ENCODE data around the gene BTD. TPM values are rescaled to one million over a fixed set of nuclear protein-coding genes. Genes with fewer than 3 reads are reported as not detected.
"Not testable (repeated sequence)": the region's sequence is repeated elsewhere in the genome, so short reads cannot be mapped to it uniquely, and the experiment has no call there.

Gene BTD
- total RNA-seq, 1 experiment from 2014 or later = 15.6 TPM

- CTCF ChIA-PET = no interaction called here
Observed at GRCh38 chr3:15595955-15596354, 5.6 kb upstream of the BTD start.

GRCh38 chr3:15601046-15601398 lies 523 bp upstream of the BTD start:
- Histone ChIP-seq H3F3A (ENCODE audit: insufficient read depth, low read depth) (peaks cover 6% of the 10 kb centered on the region; the same call in 1 of the 2 replicates), H3K9me3 (ENCODE audit: insufficient read depth, low read depth) (no peaks in the 10 kb centered on the region), H3K27me3 (ENCODE audit: insufficient read depth, low read depth) (no peaks in the 10 kb centered on the region), H3K27ac (0 out of 2 replicates have a peak overlapping the region, but pooled peaks have one; percentile 4), H3K36me3 (ENCODE audit: low read depth) (peaks cover 16% of the 10 kb centered on the region), H4K20me1 (ENCODE audit: insufficient read depth) (no peaks in the 10 kb centered on the region), H3K4me1 (replicated peaks; ENCODE audit: insufficient read depth) (peaks cover 18% of the 10 kb centered on the region), H2AFZ (peak overlapping the region; percentile 90), H3K4me3 (peak overlapping the region; percentile 79), H3K79me2 (ENCODE audit: low read depth) (peaks cover 24% of the 10 kb centered on the region), H3K9me2 (ENCODE audit: insufficient read depth) (no peaks in the 10 kb centered on the region), H3K4me2 (peak overlapping the region; percentile 88)
- no TSS peak for BruUV-seq (replicated peaks)
- ChIA-PET CTCF (interaction anchor here (1.0 kb wide), 1 partner anchor 482 kb away, joined by 4 read pairs; no protein-coding TSS in a partner anchor), POLR2A (ENCODE audit: unreplicated experiment) (no interaction called here)
- DNase-seq = no peak
- intact Hi-C loops (cut with micrococcal nuclease; ENCODE audit: unreplicated experiment) = loop anchor here (2.0 to 10.0 kb wide), 4 partner anchors 36 to 644 kb away; partner anchors contain the start of gene ANKRD28
- TF ChIP-seq EZH2 (IDR thresholded peaks at IDR 0.05; ENCODE audit: low read depth) (no peak), CTCF (conservative IDR thresholded peaks at IDR 0.05) (no peak)

More at GRCh38 chr3:15595955-15596354, 5.6 kb upstream of the BTD start:
- Histone ChIP-seq H3K9me3 (ENCODE audit: insufficient read depth, low read depth) (no peaks in the 10 kb centered on the region), H3K27ac (no peak overlapping the region), H4K20me1 (ENCODE audit: insufficient read depth) (no peaks in the 10 kb centered on the region), H2AFZ (no peak overlapping the region), H3K4me1 (replicated peaks; ENCODE audit: insufficient read depth) (peaks cover 9% of the 10 kb centered on the region), H3K4me3 (no peak overlapping the region), H3K27me3 (ENCODE audit: insufficient read depth, low read depth) (no peaks in the 10 kb centered on the region), H3F3A (ENCODE audit: insufficient read depth, low read depth) (peaks cover 12% of the 10 kb centered on the region), H3K79me2 (ENCODE audit: low read depth) (peaks cover 10% of the 10 kb centered on the region), H3K4me2 (no peak overlapping the region), H3K9me2 (ENCODE audit: insufficient read depth) (no peaks in the 10 kb centered on the region), H3K36me3 (ENCODE audit: low read depth) (peaks cover 16% of the 10 kb centered on the region)
- DNase-seq = no peak
- no peak for TF ChIP-seq EZH2 (IDR thresholded peaks at IDR 0.05; ENCODE audit: low read depth)
- no peak for TF ChIP-seq CTCF (conservative IDR thresholded peaks at IDR 0.05)
- intact Hi-C loops (cut with micrococcal nuclease; ENCODE audit: unreplicated experiment) = no loop called here
- POLR2A ChIA-PET (ENCODE audit: unreplicated experiment) = no interaction called here
- no TSS peak for BruUV-seq (replicated peaks)

DNA sequence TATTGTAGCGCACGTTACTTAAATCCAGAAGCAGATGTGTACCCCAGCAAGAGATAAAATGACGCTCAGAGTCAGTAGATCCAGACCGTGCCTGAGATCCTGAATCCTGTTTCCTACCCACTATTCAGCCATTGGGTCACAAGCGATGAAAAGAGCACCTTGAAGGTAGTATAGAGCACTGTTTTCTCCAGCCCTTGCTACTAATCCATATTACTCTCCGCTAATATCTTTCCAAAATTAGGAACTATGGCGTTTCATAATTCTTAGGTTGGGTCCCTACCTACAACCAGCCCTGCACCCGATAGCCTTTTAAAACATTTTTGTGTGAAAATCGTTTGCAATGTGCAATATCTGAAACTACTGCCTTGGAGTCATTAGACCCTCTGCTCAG lies 596 bp downstream of the BTD start:
- H3K9me3 ChIP-seq (ENCODE audit: insufficient read depth, low read depth) = no peaks in the 10 kb centered on the region
- no peak for TF ChIP-seq EZH2 (IDR thresholded peaks at IDR 0.05; ENCODE audit: low read depth)
- TF ChIP-seq CTCF (conservative IDR thresholded peaks at IDR 0.05) = no peak
- no peaks in the 10 kb centered on the region for H4K20me1 ChIP-seq (ENCODE audit: insufficient read depth)
- no peaks in the 10 kb centered on the region for H3K9me2 ChIP-seq (ENCODE audit: insufficient read depth)
- no peaks in the 10 kb centered on the region for H3K27me3 ChIP-seq (ENCODE audit: insufficient read depth, low read depth)
- H3F3A ChIP-seq (ENCODE audit: insufficient read depth, low read depth) = peaks cover 6% of the 10 kb centered on the region; the same call in 1 of the 2 replicates
- ChIA-PET POLR2A (ENCODE audit: unreplicated experiment) (interaction anchor here (0.6 kb wide), 1 partner anchor 470 kb away, joined by 4 read pairs; no protein-coding TSS in a partner anchor), CTCF (no interaction called here)
- H3K4me2 ChIP-seq = peak overlapping the region; percentile 84
- no peak for DNase-seq
- H3K4me1 ChIP-seq (replicated peaks; ENCODE audit: insufficient read depth) = peaks cover 18% of the 10 kb centered on the region
- peak overlapping the region; percentile 79 for H3K4me3 ChIP-seq
- intact Hi-C loops (cut with micrococcal nuclease; ENCODE audit: unreplicated experiment) = loop anchor here (5.0 to 10.0 kb wide), 3 partner anchors 35 to 643 kb away; partner anchors contain the start of gene ANKRD28
- peak overlapping the region; percentile 66 for H3K27ac ChIP-seq
- H2AFZ ChIP-seq = peak overlapping the region; percentile 94
- peaks cover 11% of the 10 kb centered on the region for H3K36me3 ChIP-seq (ENCODE audit: low read depth)
- TSS peak; percentile 83 for BruUV-seq (replicated peaks)
- H3K79me2 ChIP-seq (ENCODE audit: low read depth) = peaks cover 24% of the 10 kb centered on the region

DNA sequence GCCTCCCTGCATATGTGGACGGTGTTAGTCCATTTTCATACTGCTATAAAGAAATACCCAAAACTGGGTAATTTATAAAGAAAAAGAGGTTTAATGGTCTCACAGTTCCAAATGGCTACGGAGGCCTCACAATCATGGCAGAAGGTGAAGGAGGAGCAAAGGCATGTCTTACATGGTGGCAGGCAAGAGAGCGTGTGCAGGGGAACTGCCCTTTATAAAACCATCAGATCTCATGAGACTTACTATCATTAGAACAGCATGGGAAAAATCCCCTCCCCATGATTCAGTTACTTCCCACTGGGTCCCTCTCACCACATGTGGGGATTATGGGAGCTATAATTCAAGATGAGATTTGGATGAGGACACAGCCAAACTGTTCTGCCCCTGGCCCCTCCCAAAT lies 1.3 kb downstream of the BTD start:
- BruUV-seq (replicated peaks); H3F3A ChIP-seq (ENCODE audit: insufficient read depth, low read depth); CTCF ChIA-PET; DNase-seq; H3K9me3 ChIP-seq (ENCODE audit: insufficient read depth, low read depth); H3K27me3 ChIP-seq (ENCODE audit: insufficient read depth, low read depth); H4K20me1 ChIP-seq (ENCODE audit: insufficient read depth); POLR2A ChIA-PET (ENCODE audit: unreplicated experiment); H3K9me2 ChIP-seq (ENCODE audit: insufficient read depth); H3K27ac ChIP-seq: not testable (repeated sequence)
- H3K4me2 ChIP-seq = peak overlapping the region; percentile 84
- H3K4me1 ChIP-seq (replicated peaks; ENCODE audit: insufficient read depth) = peaks cover 18% of the 10 kb centered on the region
- H3K79me2 ChIP-seq (ENCODE audit: low read depth) = peaks cover 24% of the 10 kb centered on the region
- peak overlapping the region; percentile 94; the same call in 1 of the 2 replicates for H2AFZ ChIP-seq
- peaks cover 15% of the 10 kb centered on the region for H3K36me3 ChIP-seq (ENCODE audit: low read depth)
- intact Hi-C loops (cut with micrococcal nuclease; ENCODE audit: unreplicated experiment) = loop anchor here (5.0 to 10.0 kb wide), 3 partner anchors 34 to 642 kb away; partner anchors contain the start of gene ANKRD28
- H3K4me3 ChIP-seq = peak overlapping the region; percentile 79

DNA sequence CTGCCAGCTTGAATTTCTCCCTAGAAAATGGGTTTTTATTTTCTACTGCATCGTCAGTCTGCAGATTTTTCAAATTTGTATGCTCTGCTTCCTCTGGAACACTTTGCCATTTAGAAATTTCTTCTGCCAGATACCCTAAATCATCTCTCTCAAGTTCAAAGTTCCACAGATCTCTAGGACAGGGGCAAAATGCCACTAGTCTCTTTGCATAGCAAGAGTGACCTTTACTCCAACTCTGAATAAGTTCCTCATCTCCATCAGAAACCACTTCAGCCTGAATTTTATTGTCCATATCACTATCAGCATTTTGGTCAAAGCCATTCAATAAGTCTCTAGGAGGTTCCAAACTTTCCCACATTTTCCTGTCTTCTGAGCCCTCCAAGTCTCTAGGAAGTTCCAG lies 3.0 kb downstream of the BTD start:
- H3K9me3 ChIP-seq (ENCODE audit: insufficient read depth, low read depth); H3F3A ChIP-seq (ENCODE audit: insufficient read depth, low read depth); BruUV-seq (replicated peaks); H3K27me3 ChIP-seq (ENCODE audit: insufficient read depth, low read depth); H3K27ac ChIP-seq; H2AFZ ChIP-seq; H3K4me2 ChIP-seq; CTCF ChIA-PET; DNase-seq; H3K36me3 ChIP-seq (ENCODE audit: low read depth); H3K4me3 ChIP-seq; H3K9me2 ChIP-seq (ENCODE audit: insufficient read depth); H4K20me1 ChIP-seq (ENCODE audit: insufficient read depth); POLR2A ChIA-PET (ENCODE audit: unreplicated experiment): not testable (repeated sequence)
- intact Hi-C loops (cut with micrococcal nuclease; ENCODE audit: unreplicated experiment) = loop anchor here (5.0 to 10.0 kb wide), 3 partner anchors 33 to 640 kb away; partner anchors contain the start of gene ANKRD28
- H3K79me2 ChIP-seq (ENCODE audit: low read depth) = peaks cover 24% of the 10 kb centered on the region
- peaks cover 18% of the 10 kb centered on the region for H3K4me1 ChIP-seq (replicated peaks; ENCODE audit: insufficient read depth)
